HG03565 (cell line): Measurements from ENCODE around the gene TEDC1.

Experiments used
- ATAC-seq: cut with Tn5 transposase; IDR thresholded peaks from one replicate; pipeline ENCODE4 v1.9.1; 2021; ENCODE audit warnings: mild to moderate bottlenecking, moderate library complexity; ENCODE audit not compliant: unreplicated experiment

Gene TEDC1

GRCh38 chr14:105490572-105491365 lies at the start of gene TEDC1:
TEDC1 (plus strand) TSS chr14:105491246; CDS start chr14:105491376, 130 bp downstream.
- ATAC-seq = peak; percentile 55

- ATAC-seq = no peak
These were observed 48.9 kb upstream of the TEDC1 start for GRCh38 chr14:105442125-105442524.

GRCh38 chr14:105442834-105443233 lies 48.2 kb upstream of the TEDC1 start:
- no peak for ATAC-seq

GRCh38 chr14:105444859-105445258 lies 46.2 kb upstream of the TEDC1 start:
- no peak for ATAC-seq

- no peak for ATAC-seq
These were observed 45.8 kb upstream of the TEDC1 start for GRCh38 chr14:105445290-105445689.

- ATAC-seq = no peak
These were observed 44.9 kb upstream of the TEDC1 start for GRCh38 chr14:105445901-105446845.

GRCh38 chr14:105446971-105447370 lies 44.1 kb upstream of the TEDC1 start:
- ATAC-seq = no peak

- ATAC-seq = no peak
These were observed 43.1 kb upstream of the TEDC1 start for GRCh38 chr14:105447651-105448640.

GRCh38 chr14:105448706-105449111 lies 42.3 kb upstream of the TEDC1 start:
- no peak for ATAC-seq

GRCh38 chr14:105449276-105450122 lies 41.5 kb upstream of the TEDC1 start:
- no peak for ATAC-seq

GRCh38 chr14:105450123-105450505 lies 40.9 kb upstream of the TEDC1 start:
- ATAC-seq = no peak

- ATAC-seq = no peak
These were observed 40.0 kb upstream of the TEDC1 start for GRCh38 chr14:105450864-105451720.

GRCh38 chr14:105452963-105453362 lies 38.1 kb upstream of the TEDC1 start:
- no peak for ATAC-seq

- ATAC-seq = no peak
These were observed 37.2 kb upstream of the TEDC1 start for GRCh38 chr14:105453847-105454246.

- ATAC-seq = no peak
These were observed 35.9 kb upstream of the TEDC1 start for GRCh38 chr14:105455086-105455640.

- ATAC-seq = no peak
These were observed 35.0 kb upstream of the TEDC1 start for GRCh38 chr14:105455766-105456660.
